Liver (tissue), 9 donors: ENCODE data around the gene MEIS3. TPM values are rescaled to one million over a fixed set of nuclear protein-coding genes. Genes with fewer than 3 reads are reported as not detected.

Experiments
- DNase-seq: peaks from one replicate; pipeline ENCODE4 v3.0.0-alpha.2; 2017; ENCODE audit warnings: low spot score
- H3K27ac ChIP-seq, 2 donors: one replicate each; pipeline ENCODE4 v1.7.0; 2013; ENCODE audit warnings: inconsistent platforms in 2 of 2, low read length in 2 of 2, control low read depth in 1 of 2, low read depth in 1 of 2, mild to moderate bottlenecking in 1 of 2
- H3K27me3 ChIP-seq, 4 donors: one replicate each; pipeline versions ENCODE4 v1.6.1 to v1.7.0; 2013; ENCODE audit warnings: low read length in 3 of 4, inconsistent platforms in 1 of 4, mild to moderate bottlenecking in 1 of 4, moderate library complexity in 1 of 4; ENCODE audit not compliant: control insufficient read depth in 4 of 4, insufficient read depth in 4 of 4
- H3K36me3 ChIP-seq, 4 donors: one replicate each; pipeline versions ENCODE4 v1.6.1 to v1.7.0; 2013; ENCODE audit warnings: low read length in 3 of 4, mild to moderate bottlenecking in 3 of 4, low read depth in 1 of 4, moderate library complexity in 1 of 4; ENCODE audit not compliant: control insufficient read depth in 4 of 4, insufficient read depth in 3 of 4
- H3K4me1 ChIP-seq, 4 donors: one replicate each; pipeline versions ENCODE4 v1.6.1 to v1.7.0; 2013; ENCODE audit warnings: low read length in 3 of 4, mild to moderate bottlenecking in 3 of 4, moderate library complexity in 1 of 4; ENCODE audit not compliant: control insufficient read depth in 4 of 4, insufficient read depth in 4 of 4
- H3K4me3 ChIP-seq, 3 donors: one replicate each; pipeline versions ENCODE4 v1.6.1 to v1.7.0; 2013; ENCODE audit warnings: low read length in 3 of 3, control low read depth in 1 of 3, low read depth in 1 of 3, mild to moderate bottlenecking in 1 of 3
- H3K9ac ChIP-seq, 2 donors: one replicate each; pipeline ENCODE4 v1.7.0; 2013; ENCODE audit warnings: low read length in 2 of 2, mild to moderate bottlenecking in 2 of 2, moderate library complexity in 2 of 2, control low read depth in 1 of 2, low read depth in 1 of 2
- H3K9me3 ChIP-seq, 4 donors: one replicate each; pipeline versions ENCODE4 v1.6.1 to v1.7.0; 2013; ENCODE audit warnings: low read length in 3 of 4; ENCODE audit not compliant: control insufficient read depth in 4 of 4
- ATF3 ChIP-seq: IDR thresholded peaks from 2 replicates; pipeline ENCODE4 v1.6.1; 2016; ENCODE audit warnings: antibody characterized with exemption
- CTCF ChIP-seq: fragments of 150-350 bp; IDR thresholded peaks from 2 replicates; pipeline ENCODE4 v1.5.1; 2017; ENCODE audit warnings: improper control_type of control experiment, low read depth, low read length; ENCODE audit not compliant: missing input control
- EGR1 ChIP-seq, 2 donors: IDR thresholded peaks; 2 replicates each; pipeline ENCODE4 v1.6.1; 2016 to 2018; ENCODE audit warnings: antibody characterized with exemption in 2 of 2, low read depth in 2 of 2
- FOXA1 ChIP-seq: IDR thresholded peaks from 2 replicates; pipeline ENCODE4 v1.6.1; 2016; ENCODE audit warnings: antibody characterized with exemption
- FOXA2 ChIP-seq: IDR thresholded peaks from 2 replicates; pipeline ENCODE4 v1.6.1; 2016; ENCODE audit warnings: antibody characterized with exemption
- GABPA ChIP-seq, 2 donors: IDR thresholded peaks in 1 of 2; conservative IDR thresholded peaks in 1 of 2; 2 replicates each; pipeline ENCODE4 v1.6.1; 2016; ENCODE audit warnings: antibody characterized with exemption in 2 of 2, mild to moderate bottlenecking in 1 of 2, moderate library complexity in 1 of 2
- HNF4A ChIP-seq, 2 donors: conservative IDR thresholded peaks; 2 replicates each; pipeline ENCODE4 v1.6.1; 2016; ENCODE audit warnings: antibody characterized with exemption in 2 of 2, mild to moderate bottlenecking in 2 of 2
- HNF4G ChIP-seq: IDR thresholded peaks from 2 replicates; pipeline ENCODE4 v1.6.1; 2016; ENCODE audit warnings: antibody characterized with exemption
- JUND ChIP-seq, 2 donors: IDR thresholded peaks; 2 replicates each; pipeline ENCODE4 v1.6.1; 2016; ENCODE audit warnings: antibody characterized with exemption in 2 of 2
- MAX ChIP-seq: IDR thresholded peaks from 2 replicates; pipeline ENCODE4 v1.6.1; 2016; ENCODE audit warnings: antibody characterized with exemption
- NR2F2 ChIP-seq: IDR thresholded peaks from 2 replicates; pipeline ENCODE4 v1.6.1; 2016; ENCODE audit warnings: antibody characterized with exemption
- RAD21 ChIP-seq, 2 donors: IDR thresholded peaks; 2 replicates each; pipeline ENCODE4 v1.6.1; 2016; ENCODE audit warnings: antibody characterized with exemption in 2 of 2, mild to moderate bottlenecking in 2 of 2
- REST ChIP-seq: IDR thresholded peaks from 2 replicates; pipeline ENCODE4 v1.6.1; 2016; ENCODE audit warnings: antibody characterized with exemption, mild to moderate bottlenecking
- RXRA ChIP-seq, 2 donors: IDR thresholded peaks; 2 replicates each; pipeline ENCODE4 v1.6.1; 2017 to 2018; ENCODE audit warnings: antibody characterized with exemption in 2 of 2, mild to moderate bottlenecking in 1 of 2
- SP1 ChIP-seq: IDR thresholded peaks from 2 replicates; pipeline ENCODE4 v1.6.1; 2018; ENCODE audit warnings: antibody characterized with exemption, mild to moderate bottlenecking
- TAF1 ChIP-seq: conservative IDR thresholded peaks from 2 replicates; pipeline ENCODE4 v1.6.1; 2016; ENCODE audit warnings: antibody characterized with exemption, mild to moderate bottlenecking
- YY1 ChIP-seq: IDR thresholded peaks from 2 replicates; pipeline ENCODE4 v1.6.1; 2016; ENCODE audit warnings: antibody characterized with exemption, mild to moderate bottlenecking
- ZBTB33 ChIP-seq: IDR thresholded peaks from 2 replicates; pipeline ENCODE4 v1.6.1; 2016; ENCODE audit warnings: antibody characterized with exemption
- WGBS: extraction: QIAGEN DNeasy Blood & Tissue Kit; methylation state at CpG from one replicate; pipeline ENCODE4 v1.1.7; 2013; 5-methylcytosine and 5-hydroxymethylcytosine counted together
- polyA plus RNA-seq, 2 donors: library from polyadenylated mRNA; stranded (reverse) in 1 of 2; unstranded in 1 of 2; fragments of 200-250 nt in 1 of 2; fragments of >200 nt in 1 of 2; fragmentation: Nextera tagmentation in 1 of 2; extraction: Ambion mirVana in 1 of 2; gene quantifications; one replicate each; pipeline versions ENCODE4 v1.2.1 to v1.2.3, GENCODE V29; 2013 to 2015
- total RNA-seq, 2 donors: library from RNA; depleted of rRNA; stranded (reverse); fragments of >200 nt; gene quantifications; one replicate each; pipeline ENCODE4 v1.2.3, GENCODE V29; 2014
- donor health status: healthy.
- donor health status: healthy.
- donor health status: healthy.
- donor health status: healthy.
- donor health status: healthy.

The MEIS3 gene
- total and polyA plus RNA-seq, 4 donors = 0.50 to 1.3 (median 0.89) TPM

- H3K36me3 ChIP-seq = peaks cover 10 to 43% (median 18%) of the 10 kb centered on the region in 4 donors
- H3K27ac ChIP-seq = no peak overlapping the region
- no peak overlapping the region for H3K4me3 ChIP-seq
- peaks cover 7 to 16% (median 12%) of the 10 kb centered on the region in 4 donors for H3K4me1 ChIP-seq
- no peaks in the 10 kb centered on the region for H3K9me3 ChIP-seq
- no peak overlapping the region for H3K9ac ChIP-seq
- DNase-seq = no peak
- no peak for TF ChIP-seq MAX
- no peak for TF ChIP-seq CTCF
- no peak for TF ChIP-seq ATF3
- TF ChIP-seq SP1 = no peak
- TF ChIP-seq HNF4G = no peak
- TF ChIP-seq REST = no peak
- no peak for TF ChIP-seq FOXA1
- no peak for TF ChIP-seq FOXA2
- TF ChIP-seq JUND (IDR thresholded peaks at IDR 0.05) = no peak
- no peak for TF ChIP-seq ZBTB33
- TF ChIP-seq GABPA (IDR thresholded peaks at IDR 0.05 in 1 of 2, conservative IDR thresholded peaks at IDR 0.05 in 1 of 2) = no peak
- TF ChIP-seq HNF4A (conservative IDR thresholded peaks at IDR 0.05) = no peak
- TF ChIP-seq NR2F2 = no peak
- no peak for TF ChIP-seq YY1
- TF ChIP-seq RAD21 (IDR thresholded peaks at IDR 0.05) = no peak
- no peak for TF ChIP-seq EGR1 (IDR thresholded peaks at IDR 0.05; ENCODE audit: low read depth in 2 of 2)
- TF ChIP-seq TAF1 = no peak
- no peak for TF ChIP-seq RXRA (IDR thresholded peaks at IDR 0.05)
- WGBS = 98% methylated on average over 6 of the region's 6 CpGs
- H3K27me3 ChIP-seq = no peaks in the 10 kb centered on the region
These were observed 38.8 kb downstream of the MEIS3 start for GRCh38 chr19:47380559-47380958.
